Progenitor cell of endocrine pancreas (in vitro differentiated cells): ENCODE results near the gene ABR. TPM values are rescaled to one million over a fixed set of nuclear protein-coding genes. Genes with fewer than 3 reads are reported as not detected.

Experiments
- DNase-seq: peaks from one replicate; pipeline ENCODE4 v3.0.0; 2021; ENCODE audit warnings: low spot score; ENCODE audit not compliant: unreplicated experiment
- H3K27ac Mint-ChIP-seq: 2 replicates; pipeline ENCODE4 v1.8.0; 2021; ENCODE audit warnings: mild to moderate bottlenecking, moderate library complexity, mixed read lengths
- H3K27me3 Mint-ChIP-seq: 2 replicates; pipeline ENCODE4 v1.8.0; 2021; ENCODE audit warnings: mixed read lengths
- H3K36me3 Mint-ChIP-seq: 2 replicates; pipeline ENCODE4 v1.8.0; 2022; ENCODE audit warnings: mixed read lengths; ENCODE audit not compliant: insufficient read depth
- H3K4me1 Mint-ChIP-seq: 2 replicates; pipeline ENCODE4 v1.8.0; 2021; ENCODE audit warnings: low read depth, mixed read lengths
- H3K4me3 Mint-ChIP-seq: 2 replicates; pipeline ENCODE4 v1.8.0; 2021; ENCODE audit warnings: low read depth, mild to moderate bottlenecking, moderate library complexity, mixed read lengths
- H3K9me3 Mint-ChIP-seq: 2 replicates; pipeline ENCODE4 v1.8.0; 2021; ENCODE audit warnings: low read depth, mixed read lengths
- CTCF ChIP-seq: fragments of 200-600 bp; sonication (generic); IDR thresholded peaks from one replicate; pipeline ENCODE4 v1.5.0; 2021; ENCODE audit warnings: antibody characterized with exemption, mild to moderate bottlenecking; ENCODE audit not compliant: unreplicated experiment
- total RNA-seq: library from RNA; stranded (reverse); gene quantifications from 2 replicates; pipeline ENCODE4 v1.2.1, GENCODE V29; 2021

Gene ABR
- total RNA-seq, 1 donor from 2014 or later = 61.0 TPM

GRCh38 chr17:1011138-1011537, 168.6 kb downstream of the ABR start:
- no peak overlapping the region for H3K4me3 Mint-ChIP-seq
- no peaks in the 10 kb centered on the region for H3K27me3 Mint-ChIP-seq
- no peaks in the 10 kb centered on the region for H3K4me1 Mint-ChIP-seq
- no peak for DNase-seq
- H3K9me3 Mint-ChIP-seq = no peaks in the 10 kb centered on the region
- peaks cover 1% of the 10 kb centered on the region for H3K36me3 Mint-ChIP-seq
- no peak for TF ChIP-seq CTCF
- H3K27ac Mint-ChIP-seq = no peak overlapping the region

- no peak for DNase-seq
- Mint-ChIP-seq H3K36me3 (no peaks in the 10 kb centered on the region), H3K4me1 (peaks cover 2% of the 10 kb centered on the region), H3K9me3 (no peaks in the 10 kb centered on the region), H3K27ac (no peak overlapping the region), H3K27me3 (no peaks in the 10 kb centered on the region), H3K4me3 (no peak overlapping the region)
- TF ChIP-seq CTCF = no peak
Observed at GRCh38 chr17:1010586-1010985, 169.2 kb downstream of the ABR start.

GRCh38 chr17:1010086-1010450, 169.7 kb downstream of the ABR start:
- Mint-ChIP-seq H3K36me3 (no peaks in the 10 kb centered on the region), H3K9me3 (no peaks in the 10 kb centered on the region), H3K4me1 (peaks cover 3% of the 10 kb centered on the region), H3K4me3 (no peak overlapping the region), H3K27ac (no peak overlapping the region), H3K27me3 (no peaks in the 10 kb centered on the region)
- TF ChIP-seq CTCF = no peak
- DNase-seq = no peak

GRCh38 chr17:1009229-1010085, 170.3 kb downstream of the ABR start:
- Mint-ChIP-seq H3K27ac (no peak overlapping the region), H3K4me3 (no peak overlapping the region)

More at GRCh38 chr17:1009229-1010085, 170.3 kb downstream of the ABR start:
- H3K27me3 Mint-ChIP-seq = no peaks in the 10 kb centered on the region
- no peaks in the 10 kb centered on the region for H3K36me3 Mint-ChIP-seq
- H3K4me1 Mint-ChIP-seq = peaks cover 3% of the 10 kb centered on the region
- DNase-seq = no peak
- no peak for TF ChIP-seq CTCF
- no peaks in the 10 kb centered on the region for H3K9me3 Mint-ChIP-seq
